Glutamatergic neuron (in vitro differentiated cells): ENCODE results near the gene SARS2. TPM values are rescaled to one million over a fixed set of nuclear protein-coding genes. Genes with fewer than 3 reads are reported as not detected.

Source experiments
- DNase-seq: peaks from one replicate; pipeline ENCODE4 v3.0.0; 2022
- H3K27ac Mint-ChIP-seq: one replicate; pipeline ENCODE4 v1.8.0; 2020; ENCODE audit warnings: mild to moderate bottlenecking, mixed read lengths, inconsistent platforms; ENCODE audit not compliant: unreplicated experiment
- H3K27me3 Mint-ChIP-seq: one replicate; pipeline ENCODE4 v1.8.0; 2020; ENCODE audit warnings: mild to moderate bottlenecking, moderate library complexity, mixed read lengths, inconsistent platforms; ENCODE audit not compliant: unreplicated experiment
- H3K36me3 Mint-ChIP-seq: one replicate; pipeline ENCODE4 v1.8.0; 2020; ENCODE audit warnings: mild to moderate bottlenecking, mixed read lengths, inconsistent platforms; ENCODE audit not compliant: unreplicated experiment
- H3K4me1 Mint-ChIP-seq: one replicate; pipeline ENCODE4 v1.8.0; 2020; ENCODE audit warnings: mild to moderate bottlenecking, low read depth, mixed read lengths, inconsistent platforms; ENCODE audit not compliant: unreplicated experiment
- H3K4me3 Mint-ChIP-seq: one replicate; pipeline ENCODE4 v1.8.0; 2020; ENCODE audit warnings: mild to moderate bottlenecking, mixed read lengths, inconsistent platforms; ENCODE audit not compliant: unreplicated experiment
- H3K9me3 Mint-ChIP-seq: one replicate; pipeline ENCODE4 v1.8.0; 2020; ENCODE audit warnings: mild to moderate bottlenecking, moderate library complexity, mixed read lengths, inconsistent platforms; ENCODE audit not compliant: unreplicated experiment
- total RNA-seq: library from RNA; stranded (reverse); fragmentation: NEBNext Ultra II Directional; extraction: Animal tissue kit (Norgen Biotek cat#: 25700); gene quantifications from one replicate; pipeline ENCODE4 v1.2.1, GENCODE V29; 2021; ENCODE audit not compliant: unreplicated experiment
- TF ChIP-seq, protein P1 (sequence below): fragments of 200-600 bp; sonication (generic); IDR thresholded peaks from one replicate; pipeline ENCODE4 v1.5.0; 2021; ENCODE audit not compliant: partially characterized antibody, unreplicated experiment

The SARS2 gene
- total RNA-seq, 1 donor from 2014 or later, result 49.2 TPM

DNA sequence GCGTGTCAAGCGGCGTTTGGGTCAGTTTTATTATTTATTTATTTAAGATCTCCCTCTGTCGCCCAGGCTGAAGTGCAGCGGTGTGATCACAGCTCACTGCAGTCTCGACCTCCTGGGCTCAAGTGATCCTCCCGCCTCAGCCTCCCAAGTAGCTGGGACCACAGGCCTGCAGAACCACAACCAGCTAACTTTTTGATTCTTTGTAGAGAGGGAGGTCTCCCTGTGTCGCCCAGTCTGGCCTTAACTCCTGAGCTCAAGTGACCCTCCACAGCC, 894 bp upstream of the SARS2 start:
- H3K4me1 Mint-ChIP-seq, result peaks cover 7% of the 10 kb centered on the region
- peaks cover 6% of the 10 kb centered on the region for H3K36me3 Mint-ChIP-seq
- H3K27ac Mint-ChIP-seq, result no peak overlapping the region
- TF ChIP-seq, protein P1, sequence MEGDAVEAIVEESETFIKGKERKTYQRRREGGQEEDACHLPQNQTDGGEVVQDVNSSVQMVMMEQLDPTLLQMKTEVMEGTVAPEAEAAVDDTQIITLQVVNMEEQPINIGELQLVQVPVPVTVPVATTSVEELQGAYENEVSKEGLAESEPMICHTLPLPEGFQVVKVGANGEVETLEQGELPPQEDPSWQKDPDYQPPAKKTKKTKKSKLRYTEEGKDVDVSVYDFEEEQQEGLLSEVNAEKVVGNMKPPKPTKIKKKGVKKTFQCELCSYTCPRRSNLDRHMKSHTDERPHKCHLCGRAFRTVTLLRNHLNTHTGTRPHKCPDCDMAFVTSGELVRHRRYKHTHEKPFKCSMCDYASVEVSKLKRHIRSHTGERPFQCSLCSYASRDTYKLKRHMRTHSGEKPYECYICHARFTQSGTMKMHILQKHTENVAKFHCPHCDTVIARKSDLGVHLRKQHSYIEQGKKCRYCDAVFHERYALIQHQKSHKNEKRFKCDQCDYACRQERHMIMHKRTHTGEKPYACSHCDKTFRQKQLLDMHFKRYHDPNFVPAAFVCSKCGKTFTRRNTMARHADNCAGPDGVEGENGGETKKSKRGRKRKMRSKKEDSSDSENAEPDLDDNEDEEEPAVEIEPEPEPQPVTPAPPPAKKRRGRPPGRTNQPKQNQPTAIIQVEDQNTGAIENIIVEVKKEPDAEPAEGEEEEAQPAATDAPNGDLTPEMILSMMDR, result no peak
- DNase-seq, result no peak
- H3K4me3 Mint-ChIP-seq, result peak overlapping the region; percentile 97
- H3K27me3 Mint-ChIP-seq, result no peaks in the 10 kb centered on the region
- H3K9me3 Mint-ChIP-seq, result peaks cover 8% of the 10 kb centered on the region

DNA sequence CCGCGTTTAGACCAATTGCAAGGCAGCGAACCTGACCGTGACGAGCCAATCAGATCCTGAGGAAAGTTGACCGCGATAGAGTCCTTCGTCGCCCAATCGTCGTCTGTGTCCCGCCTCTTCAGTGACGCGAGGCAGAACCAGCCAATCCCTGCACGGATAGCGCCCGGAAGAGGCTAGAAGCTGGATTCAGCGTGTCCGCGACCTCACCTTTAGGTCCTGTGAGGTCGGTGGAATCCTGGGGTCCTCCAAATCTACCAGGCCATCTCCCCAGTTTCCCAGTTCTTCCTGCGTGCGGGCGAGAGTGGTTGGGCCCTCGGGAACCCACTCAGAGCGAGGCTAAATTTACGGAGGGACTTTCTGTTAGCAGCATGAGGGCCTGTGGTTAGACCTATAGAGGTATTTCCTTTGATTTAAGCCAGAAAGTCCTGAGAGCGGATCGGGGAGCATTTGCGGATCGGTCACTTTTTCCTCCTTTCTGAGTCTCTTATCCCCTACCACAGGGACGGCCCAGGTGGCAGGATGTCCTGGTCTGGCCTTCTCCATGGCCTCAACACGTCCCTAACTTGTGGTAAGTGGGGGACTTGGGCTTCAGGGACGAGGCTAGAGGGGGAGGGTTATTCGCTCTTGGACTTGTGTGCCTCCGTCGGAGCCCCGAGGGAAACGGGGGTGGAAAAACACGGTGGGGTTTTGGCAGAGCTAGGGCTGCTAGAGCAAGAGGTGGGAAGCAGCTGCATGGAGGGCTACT, 385 bp upstream of the SARS2 start, which contains the start of gene MRPS12:
MRPS12 (plus strand) TSS at position 169 of the 745 bp plus-strand sequence; CDS start at position 520, 351 bp downstream.
- peaks cover 7% of the 10 kb centered on the region for H3K4me1 Mint-ChIP-seq
- H3K9me3 Mint-ChIP-seq, result peaks cover 8% of the 10 kb centered on the region
- H3K4me3 Mint-ChIP-seq, result peak within 1 kb of the TSS; percentile 97
- H3K36me3 Mint-ChIP-seq, result peaks cover 6% of the 10 kb centered on the region
- TF ChIP-seq, protein P1, result no peak
- DNase-seq, result peak; percentile 97
- H3K27ac Mint-ChIP-seq, result peak within 1 kb of the TSS; percentile 92
- no peaks in the 10 kb centered on the region for H3K27me3 Mint-ChIP-seq

DNA sequence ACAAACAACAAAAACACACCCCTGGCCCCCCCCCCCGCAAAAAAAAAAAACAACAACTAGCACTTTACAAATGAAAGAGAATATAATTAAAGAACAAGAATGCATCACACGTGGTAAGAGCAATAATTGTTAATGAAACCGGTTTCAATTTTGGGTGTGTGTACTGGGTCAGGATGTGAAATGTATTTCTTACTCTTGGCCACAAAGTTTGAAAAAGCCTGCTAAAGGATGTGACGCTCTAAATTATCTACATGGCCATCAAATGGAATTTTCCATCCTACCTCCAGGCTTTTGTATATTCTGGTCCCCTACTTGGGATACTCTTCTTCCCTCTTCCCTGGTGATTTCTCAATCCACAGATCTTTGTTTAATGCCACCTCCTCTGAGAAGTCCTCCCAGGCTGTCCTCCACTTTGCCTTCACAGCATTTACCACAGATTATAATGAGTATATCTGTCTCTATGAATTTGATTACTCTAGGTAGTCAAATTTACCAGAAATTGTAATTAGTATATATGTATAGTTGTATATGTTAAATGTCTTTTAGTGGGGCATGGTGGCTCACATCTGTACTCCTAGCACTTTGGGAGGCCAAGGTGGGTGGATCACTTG, 2.1 kb downstream of the SARS2 start:
- Mint-ChIP-seq H3K27me3 (no peaks in the 10 kb centered on the region), H3K4me1 (peaks cover 7% of the 10 kb centered on the region), H3K9me3 (peaks cover 6% of the 10 kb centered on the region), H3K4me3 (no peak overlapping the region), H3K36me3 (no peaks in the 10 kb centered on the region), H3K27ac (no peak overlapping the region)
- TF ChIP-seq, protein P1, result no peak
- DNase-seq, result no peak

DNA sequence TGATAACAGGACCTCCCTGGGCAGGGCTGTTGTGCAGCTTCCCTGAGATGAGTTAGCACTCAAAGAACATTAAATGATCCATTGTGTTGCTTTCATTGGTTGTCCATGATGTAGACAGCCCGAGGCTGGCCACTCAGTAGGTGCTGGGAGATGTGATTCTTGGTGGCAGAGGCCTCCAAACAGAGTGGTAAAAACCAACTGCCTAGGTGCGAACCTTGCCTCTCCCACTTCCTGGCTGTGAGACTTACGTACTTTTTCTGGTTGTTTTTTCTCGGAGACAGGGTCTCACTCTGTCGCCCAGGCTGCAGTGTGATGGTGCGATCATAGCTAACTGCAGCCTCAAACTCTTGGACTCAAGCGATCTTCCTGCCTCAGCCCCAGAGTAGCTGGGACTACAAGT, 6.2 kb downstream of the SARS2 start:
- peaks cover 1% of the 10 kb centered on the region for H3K4me1 Mint-ChIP-seq
- no peaks in the 10 kb centered on the region for H3K9me3 Mint-ChIP-seq
- no peaks in the 10 kb centered on the region for H3K27me3 Mint-ChIP-seq
- no peak overlapping the region for H3K4me3 Mint-ChIP-seq
- no peaks in the 10 kb centered on the region for H3K36me3 Mint-ChIP-seq
- TF ChIP-seq, protein P1, result no peak
- no peak for DNase-seq
- no peak overlapping the region for H3K27ac Mint-ChIP-seq

DNA sequence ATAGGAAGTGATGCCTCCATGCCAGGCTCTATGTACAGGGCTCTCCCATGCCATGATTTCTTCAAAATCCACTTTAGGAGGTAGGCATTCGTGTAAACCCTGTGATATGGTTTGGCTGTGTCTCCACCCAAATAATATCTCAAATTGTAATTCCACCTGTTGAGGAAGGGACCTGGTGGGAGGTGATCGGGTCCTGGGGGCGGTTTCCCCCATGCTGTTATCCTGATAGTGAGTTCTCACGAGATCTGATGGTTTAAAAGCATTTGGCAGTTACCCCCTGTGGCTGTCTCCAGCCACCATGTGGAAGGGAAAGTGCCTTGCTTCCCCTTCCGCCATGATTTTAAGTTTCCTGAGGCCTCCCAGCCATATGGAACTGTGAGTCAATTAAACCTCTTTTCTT, 8.1 kb downstream of the SARS2 start:
- no peaks in the 10 kb centered on the region for H3K9me3 Mint-ChIP-seq
- H3K27me3 Mint-ChIP-seq, result no peaks in the 10 kb centered on the region
- H3K4me1 Mint-ChIP-seq, result peaks cover 4% of the 10 kb centered on the region
- H3K36me3 Mint-ChIP-seq, result no peaks in the 10 kb centered on the region
- no peak for DNase-seq
- TF ChIP-seq, protein P1, result no peak
- H3K4me3 Mint-ChIP-seq, result no peak overlapping the region
- no peak overlapping the region for H3K27ac Mint-ChIP-seq
